Measurements from ENCODE around the gene CYP26C1.

DNA sequence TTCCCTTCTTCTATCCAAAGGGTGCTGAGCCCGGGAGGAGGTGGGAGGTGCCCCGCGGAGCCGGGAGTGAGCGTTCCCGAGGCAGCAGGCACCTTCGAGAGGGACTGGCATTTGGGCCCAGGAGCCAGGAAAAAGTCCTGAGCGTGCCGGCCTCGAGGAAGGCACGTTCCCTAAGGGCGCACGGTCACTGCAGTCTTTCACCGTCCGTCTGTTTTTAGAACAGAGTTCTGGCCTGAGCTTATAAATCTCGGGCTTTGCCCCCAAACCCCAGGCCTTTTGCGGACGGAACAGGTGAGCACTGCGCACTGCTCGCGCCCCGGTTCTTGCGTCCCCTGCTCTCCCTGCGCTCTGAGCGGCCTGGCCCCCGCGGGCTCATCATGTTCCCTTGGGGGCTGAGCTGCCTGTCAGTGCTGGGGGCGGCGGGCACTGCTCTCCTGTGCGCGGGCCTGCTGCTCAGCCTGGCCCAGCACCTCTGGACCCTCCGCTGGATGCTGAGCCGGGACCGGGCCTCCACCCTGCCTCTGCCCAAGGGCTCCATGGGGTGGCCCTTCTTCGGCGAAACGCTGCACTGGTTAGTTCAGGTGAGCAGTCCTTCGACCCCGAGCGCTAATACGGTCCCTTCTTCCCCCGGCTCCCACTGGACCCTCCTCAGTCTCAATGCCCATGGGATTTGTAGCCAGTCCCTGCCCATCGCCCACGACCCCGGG lies 442 bp downstream of the CYP26C1 start:
- TF ChIP-seq, protein P1, sequence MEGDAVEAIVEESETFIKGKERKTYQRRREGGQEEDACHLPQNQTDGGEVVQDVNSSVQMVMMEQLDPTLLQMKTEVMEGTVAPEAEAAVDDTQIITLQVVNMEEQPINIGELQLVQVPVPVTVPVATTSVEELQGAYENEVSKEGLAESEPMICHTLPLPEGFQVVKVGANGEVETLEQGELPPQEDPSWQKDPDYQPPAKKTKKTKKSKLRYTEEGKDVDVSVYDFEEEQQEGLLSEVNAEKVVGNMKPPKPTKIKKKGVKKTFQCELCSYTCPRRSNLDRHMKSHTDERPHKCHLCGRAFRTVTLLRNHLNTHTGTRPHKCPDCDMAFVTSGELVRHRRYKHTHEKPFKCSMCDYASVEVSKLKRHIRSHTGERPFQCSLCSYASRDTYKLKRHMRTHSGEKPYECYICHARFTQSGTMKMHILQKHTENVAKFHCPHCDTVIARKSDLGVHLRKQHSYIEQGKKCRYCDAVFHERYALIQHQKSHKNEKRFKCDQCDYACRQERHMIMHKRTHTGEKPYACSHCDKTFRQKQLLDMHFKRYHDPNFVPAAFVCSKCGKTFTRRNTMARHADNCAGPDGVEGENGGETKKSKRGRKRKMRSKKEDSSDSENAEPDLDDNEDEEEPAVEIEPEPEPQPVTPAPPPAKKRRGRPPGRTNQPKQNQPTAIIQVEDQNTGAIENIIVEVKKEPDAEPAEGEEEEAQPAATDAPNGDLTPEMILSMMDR (conservative IDR thresholded peaks at IDR 0.05) = no peak
- no peak for TF ChIP-seq EZH2 (IDR thresholded peaks at IDR 0.05; ENCODE audit: low read depth)

Data from PC-9 (cell line).